ENCODE data around the gene COL5A1. TPM values are rescaled to one million over a fixed set of nuclear protein-coding genes. Genes with fewer than 3 reads are reported as not detected.

Gene COL5A1
- total RNA-seq, 8 experiments from 2014 or later = 1.9 to 141 (median 3.6) TPM

DNA sequence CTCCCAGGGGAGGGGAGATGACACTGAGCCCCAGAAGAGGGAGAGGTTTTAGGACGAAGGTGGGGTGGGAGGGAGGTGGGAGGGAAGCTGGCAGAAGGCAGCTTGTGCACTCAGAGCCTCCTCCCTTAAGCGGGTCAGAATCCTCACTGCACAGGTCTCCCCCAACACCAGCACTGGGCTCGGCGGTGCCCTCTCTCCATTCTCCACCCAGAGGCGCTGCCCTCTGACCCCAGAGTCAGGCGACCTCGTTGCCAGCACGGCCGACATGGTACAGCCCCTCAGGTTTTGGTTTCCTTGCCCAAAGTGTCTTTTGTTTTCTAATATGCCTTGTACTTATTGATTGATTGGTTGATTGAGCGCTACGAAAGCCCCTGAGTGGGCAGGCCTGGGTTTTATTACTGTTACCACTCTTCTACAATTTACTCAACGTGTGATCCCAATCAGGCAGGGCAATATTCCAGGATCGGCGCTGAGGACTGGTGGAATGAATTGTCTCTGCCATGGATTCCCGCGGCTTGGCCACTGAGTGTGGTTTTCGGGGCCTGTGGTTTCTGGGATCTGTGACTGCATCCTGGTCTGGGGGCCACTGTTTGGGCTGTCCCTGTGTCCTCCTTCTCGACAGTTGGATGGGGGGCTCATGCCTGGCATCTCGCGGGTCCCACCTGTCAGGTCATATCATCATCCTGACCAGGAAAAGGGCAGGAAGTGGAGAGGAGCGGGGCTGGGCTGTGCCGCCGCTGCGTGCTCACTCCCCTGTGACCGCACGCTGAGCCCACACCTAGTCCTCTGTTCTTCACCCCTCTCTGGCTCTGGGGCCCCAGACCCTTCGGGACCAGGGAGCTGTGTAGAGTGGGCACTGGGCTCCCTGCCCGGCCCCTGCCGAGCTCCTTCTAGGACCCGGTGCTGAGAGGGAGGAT, 229.4 kb downstream of the COL5A1 start:
- in situ Hi-C loops (cut with MboI; ENCODE audit: low pct_unique_long_range_greater_than_20kb in 2 of 9, low sequenced_read_pairs in 9 of 9, unreplicated experiment in 9 of 9) = no loop called here
- no peak for ATAC-seq (replicated peaks in 6 of 8)
- Histone ChIP-seq H3K4me1 (replicated peaks in 1 of 2) (no peaks in the 10 kb centered on the region), H3K4me3 (no peak overlapping the region), H3K27ac (no peak overlapping the region)
- WGBS, 10 experiments = 10 to 89% (median 81%) methylated on average over 2 to 13 of the region's 30 CpGs; no CpG with 5 or more reads in 2 of the 10 experiments

- in situ Hi-C loops (cut with MboI; ENCODE audit: low pct_unique_long_range_greater_than_20kb in 2 of 9, low sequenced_read_pairs in 9 of 9, unreplicated experiment in 9 of 9) = no loop called here
- Histone ChIP-seq H3K4me3 (no peak overlapping the region), H3K4me1 (replicated peaks in 1 of 2) (no peaks in the 10 kb centered on the region), H3K27ac (no peak overlapping the region)
- 29 to 100% (median 77%) methylated on average over 2 to 8 of the region's 16 CpGs; no CpG with 5 or more reads in 3 of the 10 experiments for WGBS, 10 experiments
- no peak for ATAC-seq (replicated peaks in 6 of 8)
Measured at GRCh38 chr9:134871697-134872340, 230.2 kb downstream of the COL5A1 start.

- in situ Hi-C loops (cut with MboI; ENCODE audit: low pct_unique_long_range_greater_than_20kb in 2 of 9, low sequenced_read_pairs in 9 of 9, unreplicated experiment in 9 of 9) = no loop called here
- 63 to 100% (median 80%) methylated on average over 1 to 19 of the region's 24 CpGs for WGBS, 10 experiments
- ATAC-seq (replicated peaks in 6 of 8) = no peak
- Histone ChIP-seq H3K4me1 (replicated peaks in 1 of 2) (no peaks in the 10 kb centered on the region), H3K4me3 (no peak overlapping the region), H3K27ac (no peak overlapping the region)
Measured at GRCh38 chr9:134872482-134873231, 231.1 kb downstream of the COL5A1 start.

DNA sequence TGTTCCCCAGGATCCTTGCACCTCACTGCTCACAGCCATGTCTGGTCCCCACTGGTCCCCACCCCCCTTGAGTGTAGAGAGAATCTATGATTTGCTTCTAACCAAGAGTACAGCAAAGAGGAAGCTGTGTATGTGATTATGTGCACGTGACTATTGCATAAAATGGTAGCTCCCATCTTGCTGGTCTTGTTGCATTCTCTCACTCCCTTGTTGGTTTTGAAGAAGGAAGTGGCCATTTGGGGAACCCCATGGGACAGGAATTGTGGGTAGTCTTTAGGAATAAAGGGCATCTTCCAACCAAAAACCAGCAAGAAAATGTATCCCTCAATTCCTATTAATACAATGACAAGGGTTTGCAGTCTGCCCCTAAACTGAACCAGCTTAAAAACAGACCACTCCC, 233.8 kb downstream of the COL5A1 start:
- H3K27ac ChIP-seq = no peak overlapping the region
- WGBS, 10 experiments = 0 to 83% (median 69%) methylated on average over 1 of the region's 1 CpG; no CpG with 5 or more reads in 6 of the 10 experiments
- H3K4me1 ChIP-seq (replicated peaks in 1 of 2) = peaks cover 0 to under 1% of the 10 kb centered on the region in 2 donors
- no peak for ATAC-seq (replicated peaks in 6 of 8)
- no peak overlapping the region for H3K4me3 ChIP-seq
- in situ Hi-C loops (cut with MboI; ENCODE audit: low pct_unique_long_range_greater_than_20kb in 2 of 9, low sequenced_read_pairs in 9 of 9, unreplicated experiment in 9 of 9) = no loop called here

- no peak overlapping the region for H3K4me3 ChIP-seq
- no peak for ATAC-seq (replicated peaks in 6 of 8)
- no peak overlapping the region for H3K27ac ChIP-seq
- in situ Hi-C loops (cut with MboI; ENCODE audit: low pct_unique_long_range_greater_than_20kb in 2 of 9, low sequenced_read_pairs in 9 of 9, unreplicated experiment in 9 of 9) = no loop called here
- peaks cover 0 to 5% of the 10 kb centered on the region in 2 donors for H3K4me1 ChIP-seq (replicated peaks in 1 of 2)
- 42 to 100% (median 78%) methylated on average over 1 to 4 of the region's 4 CpGs; no CpG with 5 or more reads in 3 of the 10 experiments for WGBS, 10 experiments
Measured at GRCh38 chr9:134877541-134877940, 235.9 kb downstream of the COL5A1 start.

- in situ Hi-C loops (cut with MboI; ENCODE audit: low pct_unique_long_range_greater_than_20kb in 2 of 9, low sequenced_read_pairs in 9 of 9, unreplicated experiment in 9 of 9) = no loop called here
- H3K27ac ChIP-seq = peak overlapping the region in 1 of 2 donors; percentile 3
- H3K4me1 ChIP-seq (replicated peaks in 1 of 2) = peaks cover 0 to 5% of the 10 kb centered on the region in 2 donors
- 33 to 93% (median 70%) methylated on average over 1 to 3 of the region's 13 CpGs; no CpG with 5 or more reads in 4 of the 10 experiments for WGBS, 10 experiments
- H3K4me3 ChIP-seq = no peak overlapping the region
- ATAC-seq (replicated peaks in 6 of 8) = peak in 2 of 8 experiments; percentile 4 to 16
Measured at GRCh38 chr9:134879664-134880483, 238.3 kb downstream of the COL5A1 start.

- in situ Hi-C loops (cut with MboI; ENCODE audit: low pct_unique_long_range_greater_than_20kb in 2 of 9, low sequenced_read_pairs in 9 of 9, unreplicated experiment in 9 of 9) = no loop called here
- WGBS, 10 experiments = 41 to 100% (median 72%) methylated on average over 1 to 15 of the region's 25 CpGs; no CpG with 5 or more reads in 1 of the 10 experiments
- H3K4me3 ChIP-seq = no peak within 1 kb of the TSS
- ATAC-seq (replicated peaks in 6 of 8) = peak in 5 of 8 experiments; percentile 70 to 94 (median 83)
- H3K27ac ChIP-seq = peak within 1 kb of the TSS in 1 of 2 donors; percentile 3
- peaks cover 0 to 5% of the 10 kb centered on the region in 2 donors for H3K4me1 ChIP-seq (replicated peaks in 1 of 2)
Measured at GRCh38 chr9:134880484-134881312, 239.1 kb downstream of the COL5A1 start, which contains the start of gene FCN2. Gene FCN2 (plus strand): TSS chr9:134880810. CDS start chr9:134880822, 12 bp downstream.

DNA sequence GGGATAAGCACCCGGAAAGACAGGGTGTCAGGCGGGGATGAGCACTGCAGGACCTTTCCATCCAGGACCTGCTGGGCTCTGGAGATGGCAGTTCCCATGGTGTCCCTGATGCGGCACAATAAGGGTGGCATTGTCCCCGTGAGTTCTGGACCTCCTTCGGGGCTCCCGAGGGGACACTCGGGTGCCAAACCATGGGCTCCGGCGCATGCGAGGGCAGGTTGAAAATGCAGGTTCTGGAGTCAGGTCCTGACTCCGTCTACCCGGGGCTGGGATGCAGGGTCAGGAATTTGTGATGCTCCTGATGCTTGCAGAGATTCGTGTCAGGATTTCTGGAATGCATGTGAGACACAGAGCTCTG, 239.7 kb downstream of the COL5A1 start:
- 0 to 88% (median 65%) methylated on average over 1 to 11 of the region's 13 CpGs; no CpG with 5 or more reads in 6 of the 10 experiments for WGBS, 10 experiments
- in situ Hi-C loops (cut with MboI; ENCODE audit: low pct_unique_long_range_greater_than_20kb in 2 of 9, low sequenced_read_pairs in 9 of 9, unreplicated experiment in 9 of 9) = no loop called here
- ATAC-seq (replicated peaks in 6 of 8) = no peak
- Histone ChIP-seq H3K4me1 (replicated peaks in 1 of 2) (peaks cover 0 to 5% of the 10 kb centered on the region in 2 donors), H3K27ac (no peak overlapping the region), H3K4me3 (no peak overlapping the region)

- Histone ChIP-seq H3K4me3 (no peak overlapping the region), H3K4me1 (replicated peaks in 1 of 2) (peaks cover 0 to 5% of the 10 kb centered on the region in 2 donors), H3K27ac (no peak overlapping the region)
- in situ Hi-C loops (cut with MboI; ENCODE audit: low pct_unique_long_range_greater_than_20kb in 2 of 9, low sequenced_read_pairs in 9 of 9, unreplicated experiment in 9 of 9) = no loop called here
- WGBS, 10 experiments = 40% methylated on average over 2 of the region's 3 CpGs; no CpG with 5 or more reads in 9 of the 10 experiments
- no peak for ATAC-seq (replicated peaks in 6 of 8)
Measured at GRCh38 chr9:134882204-134882785, 240.7 kb downstream of the COL5A1 start.

- in situ Hi-C loops (cut with MboI; ENCODE audit: low pct_unique_long_range_greater_than_20kb in 2 of 9, low sequenced_read_pairs in 9 of 9, unreplicated experiment in 9 of 9) = no loop called here
- ATAC-seq (replicated peaks in 6 of 8) = no peak
- Histone ChIP-seq H3K4me3 (no peak overlapping the region), H3K4me1 (replicated peaks in 1 of 2) (peaks cover 0 to 5% of the 10 kb centered on the region in 2 donors), H3K27ac (no peak overlapping the region)
- WGBS, 10 experiments = 20 to 100% (median 55%) methylated on average over 1 to 4 of the region's 18 CpGs; no CpG with 5 or more reads in 6 of the 10 experiments
Measured at GRCh38 chr9:134883040-134883782, 241.6 kb downstream of the COL5A1 start.

GRCh38 chr9:134884492-134884891, 242.9 kb downstream of the COL5A1 start:
- H3K27ac ChIP-seq = no peak overlapping the region
- in situ Hi-C loops (cut with MboI; ENCODE audit: low pct_unique_long_range_greater_than_20kb in 2 of 9, low sequenced_read_pairs in 9 of 9, unreplicated experiment in 9 of 9) = no loop called here
- H3K4me1 ChIP-seq (replicated peaks in 1 of 2) = peaks cover 0 to 5% of the 10 kb centered on the region in 2 donors
- H3K4me3 ChIP-seq = no peak overlapping the region
- no peak for ATAC-seq (replicated peaks in 6 of 8)
- WGBS, 10 experiments = 40 to 93% (median 84%) methylated on average over 1 to 5 of the region's 8 CpGs; no CpG with 5 or more reads in 7 of the 10 experiments

Data from motor neuron (in vitro differentiated cells).